ENCODE data around the gene EXOC3L2.

Gene EXOC3L2

GRCh38 chr19:45224645-45225044 is 20.6 kb downstream of the EXOC3L2 start:
- TF ChIP-seq CTCF (IDR thresholded peaks at IDR 0.05; ENCODE audit: control insufficient read depth, insufficient read depth, low read depth, low read length, missing control alignments), result no peak
- no peak for DNase-seq (ENCODE audit: low read depth)
- H3K4me3 ChIP-seq (ENCODE audit: control insufficient read depth, low read depth, low read length), result no peak overlapping the region

- TF ChIP-seq CTCF (IDR thresholded peaks at IDR 0.05; ENCODE audit: control insufficient read depth, insufficient read depth, low read depth, low read length, missing control alignments), result no peak
- no peak for DNase-seq (ENCODE audit: low read depth)
- no peak overlapping the region for H3K4me3 ChIP-seq (ENCODE audit: control insufficient read depth, low read depth, low read length)
Measured at GRCh38 chr19:45223879-45224278, 21.3 kb downstream of the EXOC3L2 start.

GRCh38 chr19:45222724-45223123 is 22.5 kb downstream of the EXOC3L2 start:
- no peak for DNase-seq (ENCODE audit: low read depth)
- no peak overlapping the region for H3K4me3 ChIP-seq (ENCODE audit: control insufficient read depth, low read depth, low read length)
- TF ChIP-seq CTCF (IDR thresholded peaks at IDR 0.05; ENCODE audit: control insufficient read depth, insufficient read depth, low read depth, low read length, missing control alignments), result no peak

- no peak overlapping the region for H3K4me3 ChIP-seq (ENCODE audit: control insufficient read depth, low read depth, low read length)
- DNase-seq (ENCODE audit: low read depth), result no peak
- TF ChIP-seq CTCF (IDR thresholded peaks at IDR 0.05; ENCODE audit: control insufficient read depth, insufficient read depth, low read depth, low read length, missing control alignments), result no peak
Measured at GRCh38 chr19:45218911-45219743, 26.1 kb downstream of the EXOC3L2 start.

GRCh38 chr19:45218426-45218825 is 26.8 kb downstream of the EXOC3L2 start:
- no peak for DNase-seq (ENCODE audit: low read depth)
- H3K4me3 ChIP-seq (ENCODE audit: control insufficient read depth, low read depth, low read length), result no peak overlapping the region
- TF ChIP-seq CTCF (IDR thresholded peaks at IDR 0.05; ENCODE audit: control insufficient read depth, insufficient read depth, low read depth, low read length, missing control alignments), result no peak

GRCh38 chr19:45217957-45218334 is 27.3 kb downstream of the EXOC3L2 start:
- H3K4me3 ChIP-seq (ENCODE audit: control insufficient read depth, low read depth, low read length), result no peak overlapping the region
- no peak for TF ChIP-seq CTCF (IDR thresholded peaks at IDR 0.05; ENCODE audit: control insufficient read depth, insufficient read depth, low read depth, low read length, missing control alignments)
- DNase-seq (ENCODE audit: low read depth), result no peak
